ENCODE data around the gene DNAJC22.
A peak's percentile ranks its signal among the peaks of the same experiment; 100 is the strongest.

Gene DNAJC22

GRCh38 chr12:49327887-49328286, 18.8 kb upstream of the DNAJC22 start:
- no peak overlapping the region for H3K4me3 ChIP-seq (ENCODE audit: low read depth, low read length)
- no peak for TF ChIP-seq CTCF (IDR thresholded peaks at IDR 0.05; ENCODE audit: low read depth, low read length)

GRCh38 chr12:49328816-49329215, 17.9 kb upstream of the DNAJC22 start:
- no peak for TF ChIP-seq CTCF (IDR thresholded peaks at IDR 0.05; ENCODE audit: low read depth, low read length)
- H3K4me3 ChIP-seq (ENCODE audit: low read depth, low read length): no peak overlapping the region

- no peak for TF ChIP-seq CTCF (IDR thresholded peaks at IDR 0.05; ENCODE audit: low read depth, low read length)
- H3K4me3 ChIP-seq (ENCODE audit: low read depth, low read length): no peak overlapping the region
Observed at GRCh38 chr12:49330032-49330619, 16.6 kb upstream of the DNAJC22 start.

GRCh38 chr12:49330631-49331379, 15.9 kb upstream of the DNAJC22 start:
- no peak for TF ChIP-seq CTCF (IDR thresholded peaks at IDR 0.05; ENCODE audit: low read depth, low read length)

GRCh38 chr12:49331380-49332222, 15.1 kb upstream of the DNAJC22 start:
- TF ChIP-seq CTCF (IDR thresholded peaks at IDR 0.05; ENCODE audit: low read depth, low read length): peak; percentile 76
- no peak overlapping the region for H3K4me3 ChIP-seq (ENCODE audit: low read depth, low read length)

More at GRCh38 chr12:49330631-49331379, 15.9 kb upstream of the DNAJC22 start:
- no peak overlapping the region for H3K4me3 ChIP-seq (ENCODE audit: low read depth, low read length)

- H3K4me3 ChIP-seq (ENCODE audit: low read depth, low read length): no peak overlapping the region
- TF ChIP-seq CTCF (IDR thresholded peaks at IDR 0.05; ENCODE audit: low read depth, low read length): no peak
Observed at GRCh38 chr12:49332441-49332861, 14.2 kb upstream of the DNAJC22 start.
